ENCODE results near the gene IVD. TPM values are rescaled to one million over a fixed set of nuclear protein-coding genes. Genes with fewer than 3 reads are reported as not detected.

The IVD gene
- total and polyA plus RNA-seq, 10 donors = 25.1 to 93.9 (median 59.6) TPM

DNA sequence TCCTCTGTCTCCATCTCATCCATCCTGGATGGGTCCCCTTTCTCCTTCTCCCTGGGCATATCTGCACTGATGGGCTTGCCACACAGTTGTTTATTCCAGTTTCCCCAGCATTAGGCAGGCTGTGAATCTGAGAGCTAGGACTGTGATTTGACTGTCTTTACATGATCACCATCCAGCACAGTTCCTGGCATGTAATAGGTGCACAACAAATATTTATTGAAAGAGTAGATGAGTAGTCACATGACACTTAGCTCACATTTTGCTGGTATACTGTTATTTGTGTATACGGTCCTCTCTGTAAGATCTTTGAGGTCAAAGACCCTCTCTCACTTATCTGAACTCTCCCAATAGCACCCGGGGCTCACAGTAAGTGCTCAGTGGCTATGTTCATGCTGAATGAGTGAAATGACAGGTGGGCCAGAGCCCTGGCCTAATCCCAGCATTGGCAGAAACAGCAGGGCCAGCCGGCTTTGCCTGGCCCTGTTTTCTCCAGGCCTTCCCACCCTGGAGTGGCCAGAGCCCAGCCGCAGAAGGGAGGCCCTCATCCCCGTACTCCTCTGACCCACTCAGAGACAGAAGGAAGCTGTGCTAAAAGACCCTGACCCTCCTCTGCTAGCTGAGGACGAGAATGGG is 19.0 kb downstream of the IVD start:
- peaks cover 0 to 13% (median 1%) of the 10 kb centered on the region in 6 donors for H3K36me3 ChIP-seq
- no peaks in the 10 kb centered on the region for H3K27me3 ChIP-seq (replicated peaks in 1 of 7)
- H3K27ac ChIP-seq = no peak overlapping the region
- no peaks in the 10 kb centered on the region for H3K9me3 ChIP-seq
- TF ChIP-seq, protein P1, sequence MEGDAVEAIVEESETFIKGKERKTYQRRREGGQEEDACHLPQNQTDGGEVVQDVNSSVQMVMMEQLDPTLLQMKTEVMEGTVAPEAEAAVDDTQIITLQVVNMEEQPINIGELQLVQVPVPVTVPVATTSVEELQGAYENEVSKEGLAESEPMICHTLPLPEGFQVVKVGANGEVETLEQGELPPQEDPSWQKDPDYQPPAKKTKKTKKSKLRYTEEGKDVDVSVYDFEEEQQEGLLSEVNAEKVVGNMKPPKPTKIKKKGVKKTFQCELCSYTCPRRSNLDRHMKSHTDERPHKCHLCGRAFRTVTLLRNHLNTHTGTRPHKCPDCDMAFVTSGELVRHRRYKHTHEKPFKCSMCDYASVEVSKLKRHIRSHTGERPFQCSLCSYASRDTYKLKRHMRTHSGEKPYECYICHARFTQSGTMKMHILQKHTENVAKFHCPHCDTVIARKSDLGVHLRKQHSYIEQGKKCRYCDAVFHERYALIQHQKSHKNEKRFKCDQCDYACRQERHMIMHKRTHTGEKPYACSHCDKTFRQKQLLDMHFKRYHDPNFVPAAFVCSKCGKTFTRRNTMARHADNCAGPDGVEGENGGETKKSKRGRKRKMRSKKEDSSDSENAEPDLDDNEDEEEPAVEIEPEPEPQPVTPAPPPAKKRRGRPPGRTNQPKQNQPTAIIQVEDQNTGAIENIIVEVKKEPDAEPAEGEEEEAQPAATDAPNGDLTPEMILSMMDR (IDR thresholded peaks at IDR 0.05 in 8 of 11, conservative IDR thresholded peaks at IDR 0.05 in 3 of 11) = no peak
- TF ChIP-seq POLR2A (IDR thresholded peaks at IDR 0.05) = no peak
- no peak for TF ChIP-seq POLR2AphosphoS5 (IDR thresholded peaks at IDR 0.05)
- peaks cover 11 to 28% (median 21%) of the 10 kb centered on the region in 6 donors for H3K4me1 ChIP-seq
- 88 to 96% (median 91%) methylated on average over 5 to 6 of the region's 6 CpGs for WGBS, 5 donors
- DNase-seq = no peak
- H3K4me3 ChIP-seq = no peak overlapping the region
- intact Hi-C loops (cut with DNase I; ENCODE audit: low total_unique reads) = loop anchor here (5.0 kb wide), 3 partner anchors 82 to 147 kb away; partner anchors contain the start of genes CCDC9B and INAFM2

DNA sequence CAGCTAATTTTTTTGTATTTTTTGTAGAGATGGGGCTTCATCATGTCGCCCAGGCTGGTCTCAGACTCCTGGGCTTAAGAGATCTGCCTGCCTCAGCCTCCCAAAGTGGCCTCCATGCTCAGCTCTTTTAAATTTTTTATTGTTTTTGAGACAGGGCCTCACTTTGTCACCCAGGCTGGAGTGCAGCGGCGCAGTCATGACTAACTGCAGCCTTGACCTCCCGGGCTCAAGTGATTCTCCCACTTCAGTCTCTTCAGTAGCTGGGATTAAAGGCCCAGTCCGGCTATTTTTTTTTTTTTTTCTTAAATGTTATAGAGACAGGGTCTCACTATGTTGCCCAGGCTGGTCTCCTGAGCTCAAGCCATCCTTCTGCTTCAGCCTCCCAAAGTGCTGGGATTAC is 20.1 kb downstream of the IVD start:
- TF ChIP-seq POLR2AphosphoS5 (IDR thresholded peaks at IDR 0.05) (no peak), POLR2A (IDR thresholded peaks at IDR 0.05) (no peak)
- TF ChIP-seq, protein P1 (IDR thresholded peaks at IDR 0.05 in 8 of 11, conservative IDR thresholded peaks at IDR 0.05 in 3 of 11) = no peak
- Histone ChIP-seq H3K9me3 (no peaks in the 10 kb centered on the region), H3K4me3 (no peak overlapping the region), H3K27me3 (replicated peaks in 1 of 7) (no peaks in the 10 kb centered on the region), H3K4me1 (peaks cover 11 to 20% (median 15%) of the 10 kb centered on the region in 6 donors), H3K27ac (no peak overlapping the region), H3K36me3 (peaks cover 0 to 13% (median 0%) of the 10 kb centered on the region in 6 donors)
- no peak for DNase-seq
- WGBS, 5 donors = 85 to 96% (median 91%) methylated on average over 5 of the region's 5 CpGs
- intact Hi-C loops (cut with DNase I; ENCODE audit: low total_unique reads) = no loop called here

DNA sequence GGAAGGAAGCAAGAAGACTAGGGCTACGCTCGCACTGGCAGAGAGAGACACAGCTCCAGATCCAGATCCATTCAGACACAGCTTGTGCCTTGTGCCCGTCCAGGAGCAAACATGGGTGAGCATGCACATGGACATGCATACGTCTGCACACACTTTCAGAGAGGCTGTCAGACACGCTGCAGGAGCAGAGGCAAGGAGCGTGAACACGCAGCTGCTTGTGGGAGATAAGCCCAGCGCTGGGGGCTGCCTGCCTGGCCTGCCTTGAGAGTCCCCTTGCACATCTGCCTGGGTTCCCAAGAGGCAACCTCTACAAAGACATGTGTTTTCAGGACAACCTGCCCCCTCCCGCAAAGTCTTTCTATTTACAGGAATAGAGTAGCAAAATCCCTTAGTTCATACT is 21.6 kb downstream of the IVD start:
- Histone ChIP-seq H3K27ac (no peak overlapping the region), H3K4me3 (no peak overlapping the region), H3K9me3 (no peaks in the 10 kb centered on the region), H3K27me3 (replicated peaks in 1 of 7) (no peaks in the 10 kb centered on the region), H3K36me3 (peaks cover 0 to 13% (median 0%) of the 10 kb centered on the region in 6 donors), H3K4me1 (peaks cover 0 to 5% (median 0%) of the 10 kb centered on the region in 6 donors)
- intact Hi-C loops (cut with DNase I; ENCODE audit: low total_unique reads) = no loop called here
- no peak for DNase-seq
- WGBS, 5 donors = 69 to 85% (median 76%) methylated on average over 9 of the region's 9 CpGs
- TF ChIP-seq POLR2A (IDR thresholded peaks at IDR 0.05) = no peak
- TF ChIP-seq, protein P1 (IDR thresholded peaks at IDR 0.05 in 8 of 11, conservative IDR thresholded peaks at IDR 0.05 in 3 of 11) = no peak
- no peak for TF ChIP-seq POLR2AphosphoS5 (IDR thresholded peaks at IDR 0.05)

DNA sequence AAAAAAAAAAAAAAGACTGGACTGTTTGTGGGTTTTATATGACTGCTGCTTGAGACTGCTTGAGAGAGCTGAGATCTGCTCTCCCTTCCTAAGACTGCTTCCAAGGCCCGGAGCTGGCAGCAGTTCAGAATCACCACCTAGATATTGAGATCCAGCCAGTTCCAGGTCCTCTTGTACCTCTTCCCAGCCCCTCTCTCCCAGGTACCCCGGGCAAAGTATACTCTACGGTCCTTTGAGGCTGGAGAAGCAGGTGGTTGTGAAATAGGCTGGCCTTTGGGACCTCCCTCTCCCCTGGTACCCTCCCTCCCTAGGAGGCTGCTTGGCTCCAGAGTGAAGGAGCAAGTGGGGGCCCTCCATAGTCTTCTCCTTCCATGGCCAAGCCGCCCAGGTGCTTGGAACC is 22.6 kb downstream of the IVD start:
- TF ChIP-seq POLR2A (IDR thresholded peaks at IDR 0.05) (no peak), POLR2AphosphoS5 (IDR thresholded peaks at IDR 0.05) (no peak)
- TF ChIP-seq, protein P1 (IDR thresholded peaks at IDR 0.05 in 8 of 11, conservative IDR thresholded peaks at IDR 0.05 in 3 of 11) = no peak
- Histone ChIP-seq H3K27ac (no peak overlapping the region), H3K4me3 (no peak overlapping the region), H3K36me3 (peaks cover 0 to 13% (median 0%) of the 10 kb centered on the region in 6 donors), H3K27me3 (replicated peaks in 1 of 7) (no peaks in the 10 kb centered on the region), H3K4me1 (peaks cover 0 to 4% (median 0%) of the 10 kb centered on the region in 6 donors), H3K9me3 (no peaks in the 10 kb centered on the region)
- intact Hi-C loops (cut with DNase I; ENCODE audit: low total_unique reads) = no loop called here
- no peak for DNase-seq
- 84 to 97% (median 90%) methylated on average over 3 to 4 of the region's 4 CpGs for WGBS, 5 donors

All from spleen (tissue), 11 donors.